IMR-90 (cell line): ENCODE measurements around the gene PLXNA3. TPM values are rescaled to one million over a fixed set of nuclear protein-coding genes. Genes with fewer than 3 reads are reported as not detected.

Experiments
- microRNA-seq, 2 experiments: library from miRNA; stranded (forward) in 1 of 2; unstranded in 1 of 2; fragments of 10-50 nt in 1 of 2; fragments of <30 nt in 1 of 2; gene quantifications in 1 of 2; microRNA quantifications in 1 of 2; one replicate each; pipeline versions ENCODE3 to v1.1.0; 2013 to 2020; ENCODE audit not compliant: insufficient read depth in 1 of 2, insufficient read length in 1 of 2, unreplicated experiment in 1 of 2
- polyA plus RNA-seq, 3 experiments: library from polyadenylated mRNA; depleted of rRNA; stranded (reverse); fragments of >200 nt; gene quantifications; 2 replicates each; pipeline ENCODE4 v1.2.3, GENCODE V29; 2012; ENCODE audit warnings: low replicate concordance in 1 of 3
- small RNA-seq, 5 experiments: library from RNA; depleted of rRNA; stranded (forward); fragments of <200 nt; gene quantifications; one replicate each; pipeline ENCODE3, GENCODE V24; 2012
- total RNA-seq: library from RNA; depleted of rRNA; stranded (reverse); fragments of >200 nt; gene quantifications from 2 replicates; pipeline ENCODE4 v1.2.3, GENCODE V29; 2012; rRNA removed

PLXNA3 gene
- total and polyA plus RNA-seq, 2 of the 4 experiments (the other 2 are of a cell fraction): 4.3 to 111 TPM

Small RNA genes lying within 50 kb of the gene (microRNA-seq; reads per million reads assigned to microRNA genes)
- gene MIR6858 (ENCODE audit: insufficient read depth in 1 of 2, insufficient read length in 1 of 2, unreplicated experiment in 1 of 2) (0 to 3.3 reads per million in 2 experiments), gene RN7SL697P (ENCODE audit: insufficient read depth, insufficient read length) (not detected)

Small RNA genes lying within 50 kb of the gene (small RNA-seq; reads per million reads assigned to genes)
- 0 reads per million in 5 experiments for gene MIR6858
- 0 reads per million in 5 experiments for gene RN7SL697P

Other genes starting within 250 kb of the PLXNA3 start
- not detected in 2 replicates for gene OPN1MW2, start 238.5 kb upstream of the PLXNA3 start, total RNA-seq
- not detected in 2 replicates for gene OPN1MW2, start 238.5 kb upstream of the PLXNA3 start, polyA plus RNA-seq (2012; rRNA removed)
- not detected in 2 replicates for gene OPN1MW3, start 200.7 kb upstream of the PLXNA3 start, total RNA-seq
- gene OPN1MW3, start 200.7 kb upstream of the PLXNA3 start, polyA plus RNA-seq (2012; rRNA removed): not detected in 2 replicates
- gene TEX28, start 163.2 kb upstream of the PLXNA3 start, total RNA-seq: not detected in 2 replicates
- gene TEX28, start 163.2 kb upstream of the PLXNA3 start, polyA plus RNA-seq (2012; rRNA removed): not detected in 2 replicates
- not detected in 2 replicates for gene TKTL1, start 162.5 kb upstream of the PLXNA3 start, total RNA-seq
- not detected in 2 replicates for gene TKTL1, start 162.5 kb upstream of the PLXNA3 start, polyA plus RNA-seq (2012; rRNA removed)
- gene FLNA, start 83.6 kb upstream of the PLXNA3 start, total RNA-seq: 1,356 and 1,443 TPM in 2 replicates
- 1,357 and 1,435 TPM in 2 replicates for gene FLNA, start 83.6 kb upstream of the PLXNA3 start, polyA plus RNA-seq (2012; rRNA removed)
- 9.9 and 11.4 TPM in 2 replicates for gene EMD, start 79.0 kb upstream of the PLXNA3 start, total RNA-seq
- 68.8 and 80.6 TPM in 2 replicates for gene EMD, start 79.0 kb upstream of the PLXNA3 start, polyA plus RNA-seq (2012; rRNA removed)
- 1,582 and 1,900 TPM in 2 replicates for gene RPL10, start 59.9 kb upstream of the PLXNA3 start, total RNA-seq
- gene RPL10, start 59.9 kb upstream of the PLXNA3 start, polyA plus RNA-seq (2012; rRNA removed): 4,696 and 7,467 TPM in 2 replicates
- 42.5 and 51.4 TPM in 2 replicates for gene DNASE1L1, start 49.0 kb upstream of the PLXNA3 start, total RNA-seq
- 54.7 and 55.5 TPM in 2 replicates for gene DNASE1L1, start 49.0 kb upstream of the PLXNA3 start, polyA plus RNA-seq (2012; rRNA removed)
- 4.4 and 4.8 TPM in 2 replicates for gene TAFAZZIN, start 46.7 kb upstream of the PLXNA3 start, total RNA-seq
- 24.4 and 26.6 TPM in 2 replicates for gene TAFAZZIN, start 46.7 kb upstream of the PLXNA3 start, polyA plus RNA-seq (2012; rRNA removed)
- gene ATP6AP1, start 29.6 kb upstream of the PLXNA3 start, total RNA-seq: 13.8 and 13.9 TPM in 2 replicates
- 96.7 and 98.4 TPM in 2 replicates for gene ATP6AP1, start 29.6 kb upstream of the PLXNA3 start, polyA plus RNA-seq (2012; rRNA removed)
- gene GDI1, start 21.1 kb upstream of the PLXNA3 start, total RNA-seq: 113 and 117 TPM in 2 replicates
- gene GDI1, start 21.1 kb upstream of the PLXNA3 start, polyA plus RNA-seq (2012; rRNA removed): 291 and 331 TPM in 2 replicates
- gene FAM50A, start 14.1 kb upstream of the PLXNA3 start, total RNA-seq: 46.4 and 65.5 TPM in 2 replicates
- 107 and 119 TPM in 2 replicates for gene FAM50A, start 14.1 kb upstream of the PLXNA3 start, polyA plus RNA-seq (2012; rRNA removed)
- 3.6 and 6.4 TPM in 2 replicates for gene LAGE3, start 21.0 kb downstream of the PLXNA3 start, total RNA-seq
- gene LAGE3, start 21.0 kb downstream of the PLXNA3 start, polyA plus RNA-seq (2012; rRNA removed): 14.8 and 17.6 TPM in 2 replicates
- gene UBL4A, start 28.3 kb downstream of the PLXNA3 start, total RNA-seq: 21.4 and 28.3 TPM in 2 replicates
- 22.2 and 24.6 TPM in 2 replicates for gene UBL4A, start 28.3 kb downstream of the PLXNA3 start, polyA plus RNA-seq (2012; rRNA removed)
- gene SLC10A3, start 32.3 kb downstream of the PLXNA3 start, total RNA-seq: 15.2 and 16.1 TPM in 2 replicates
- gene SLC10A3, start 32.3 kb downstream of the PLXNA3 start, polyA plus RNA-seq (2012; rRNA removed): 24.6 and 26.9 TPM in 2 replicates
- gene FAM3A, start 58.0 kb downstream of the PLXNA3 start, total RNA-seq: 14.0 and 15.0 TPM in 2 replicates
- gene FAM3A, start 58.0 kb downstream of the PLXNA3 start, polyA plus RNA-seq (2012; rRNA removed): 47.2 and 52.0 TPM in 2 replicates
- 60.0 and 77.1 TPM in 2 replicates for gene G6PD, start 88.6 kb downstream of the PLXNA3 start, total RNA-seq
- 174 and 213 TPM in 2 replicates for gene G6PD, start 88.6 kb downstream of the PLXNA3 start, polyA plus RNA-seq (2012; rRNA removed)
- 13.9 and 16.5 TPM in 2 replicates for gene IKBKG, start 89.3 kb downstream of the PLXNA3 start, total RNA-seq
- 38.2 and 41.3 TPM in 2 replicates for gene IKBKG, start 89.3 kb downstream of the PLXNA3 start, polyA plus RNA-seq (2012; rRNA removed)
- gene CTAG1A, start 126.9 kb downstream of the PLXNA3 start, total RNA-seq: not detected in 2 replicates
- gene CTAG1A, start 126.9 kb downstream of the PLXNA3 start, polyA plus RNA-seq (2012; rRNA removed): not detected in 2 replicates
- gene CTAG1B, start 161.0 kb downstream of the PLXNA3 start, total RNA-seq: not detected in 2 replicates
- gene CTAG1B, start 161.0 kb downstream of the PLXNA3 start, polyA plus RNA-seq (2012; rRNA removed): not detected in 2 replicates
- gene CTAG2, start 195.3 kb downstream of the PLXNA3 start, total RNA-seq: 23.6 and 27.1 TPM in 2 replicates
- gene CTAG2, start 195.3 kb downstream of the PLXNA3 start, polyA plus RNA-seq (2012; rRNA removed): 42.5 and 59.8 TPM in 2 replicates